ENCODE measurements around the gene OLFM2.

The OLFM2 gene

DNA sequence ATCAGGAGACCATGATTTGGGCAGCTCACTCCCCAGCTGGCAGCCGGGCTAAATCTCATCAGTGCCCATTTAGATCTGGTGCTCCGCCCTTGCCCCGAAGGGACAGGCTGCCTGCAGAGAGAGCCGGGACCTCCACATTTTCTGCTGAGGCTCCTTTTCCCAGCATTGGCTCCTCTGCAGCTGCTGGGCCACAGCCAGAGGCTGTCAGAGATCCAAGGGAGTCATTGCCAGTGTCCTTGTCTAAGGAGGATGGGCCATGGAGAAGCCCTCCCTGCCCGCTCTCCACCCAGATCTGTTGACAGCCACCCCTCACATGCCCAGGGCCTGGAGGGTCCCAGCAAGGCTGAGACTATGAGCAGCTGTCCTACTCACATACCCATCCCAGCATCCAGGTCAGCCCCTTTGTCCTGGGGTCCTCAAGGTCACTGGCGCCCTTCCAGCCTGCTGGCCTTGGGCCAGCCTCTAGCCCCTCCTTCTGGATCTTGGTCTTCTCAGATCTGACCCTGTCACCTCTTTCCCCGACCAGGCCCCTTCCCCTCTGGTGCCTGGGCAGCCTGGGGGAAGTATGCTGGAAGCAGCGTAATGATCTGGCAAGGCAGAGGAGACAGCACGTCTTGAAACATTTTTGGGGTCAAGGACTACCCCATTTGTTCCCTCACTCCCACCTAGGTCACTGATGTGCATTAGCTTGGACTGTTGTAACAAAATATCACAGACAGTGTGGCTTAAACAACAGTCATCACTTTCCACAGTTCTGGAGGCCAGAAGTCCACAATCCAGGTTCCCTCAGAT, 93.3 kb downstream of the OLFM2 start:
- Histone ChIP-seq H3K9me3 (ENCODE audit: insufficient read depth, low read length, severe bottlenecking) (no peaks in the 10 kb centered on the region), H3K36me3 (ENCODE audit: insufficient read depth, low read length) (peaks cover 99% of the 10 kb centered on the region), H3K27ac (ENCODE audit: low read length) (no peak overlapping the region), H3K79me2 (ENCODE audit: insufficient read depth, low read length) (peaks cover 78% of the 10 kb centered on the region), H4K20me1 (ENCODE audit: insufficient read depth, low read length) (peaks cover 69% of the 10 kb centered on the region), H3K4me2 (ENCODE audit: insufficient read depth, low read length) (no peak overlapping the region), H3K27me3 (ENCODE audit: insufficient read depth, low read length, poor library complexity) (no peaks in the 10 kb centered on the region), H2AFZ (ENCODE audit: low read depth, low read length) (no peak overlapping the region), H3K9ac (ENCODE audit: low read depth, low read length) (no peak overlapping the region), H3K4me1 (ENCODE audit: insufficient read depth, low read length) (peaks cover 2% of the 10 kb centered on the region; the same call in 1 of the 2 replicates), H3K4me3 (ENCODE audit: low read depth in 1 of 2, low read length in 2 of 2) (no peak overlapping the region)
- DNase-seq (no peak), ATAC-seq (ENCODE audit: insufficient read depth, low read depth) (no peak)
- TF ChIP-seq EZH2 (IDR thresholded peaks at IDR 0.05; ENCODE audit: borderline replicate concordance, low read depth, low read length, severe bottlenecking), result no peak
- TF ChIP-seq, protein P1, sequence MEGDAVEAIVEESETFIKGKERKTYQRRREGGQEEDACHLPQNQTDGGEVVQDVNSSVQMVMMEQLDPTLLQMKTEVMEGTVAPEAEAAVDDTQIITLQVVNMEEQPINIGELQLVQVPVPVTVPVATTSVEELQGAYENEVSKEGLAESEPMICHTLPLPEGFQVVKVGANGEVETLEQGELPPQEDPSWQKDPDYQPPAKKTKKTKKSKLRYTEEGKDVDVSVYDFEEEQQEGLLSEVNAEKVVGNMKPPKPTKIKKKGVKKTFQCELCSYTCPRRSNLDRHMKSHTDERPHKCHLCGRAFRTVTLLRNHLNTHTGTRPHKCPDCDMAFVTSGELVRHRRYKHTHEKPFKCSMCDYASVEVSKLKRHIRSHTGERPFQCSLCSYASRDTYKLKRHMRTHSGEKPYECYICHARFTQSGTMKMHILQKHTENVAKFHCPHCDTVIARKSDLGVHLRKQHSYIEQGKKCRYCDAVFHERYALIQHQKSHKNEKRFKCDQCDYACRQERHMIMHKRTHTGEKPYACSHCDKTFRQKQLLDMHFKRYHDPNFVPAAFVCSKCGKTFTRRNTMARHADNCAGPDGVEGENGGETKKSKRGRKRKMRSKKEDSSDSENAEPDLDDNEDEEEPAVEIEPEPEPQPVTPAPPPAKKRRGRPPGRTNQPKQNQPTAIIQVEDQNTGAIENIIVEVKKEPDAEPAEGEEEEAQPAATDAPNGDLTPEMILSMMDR (IDR thresholded peaks at IDR 0.05; ENCODE audit: borderline replicate concordance, extremely low read depth, low read length, poor library complexity, severe bottlenecking), result no peak

DNA sequence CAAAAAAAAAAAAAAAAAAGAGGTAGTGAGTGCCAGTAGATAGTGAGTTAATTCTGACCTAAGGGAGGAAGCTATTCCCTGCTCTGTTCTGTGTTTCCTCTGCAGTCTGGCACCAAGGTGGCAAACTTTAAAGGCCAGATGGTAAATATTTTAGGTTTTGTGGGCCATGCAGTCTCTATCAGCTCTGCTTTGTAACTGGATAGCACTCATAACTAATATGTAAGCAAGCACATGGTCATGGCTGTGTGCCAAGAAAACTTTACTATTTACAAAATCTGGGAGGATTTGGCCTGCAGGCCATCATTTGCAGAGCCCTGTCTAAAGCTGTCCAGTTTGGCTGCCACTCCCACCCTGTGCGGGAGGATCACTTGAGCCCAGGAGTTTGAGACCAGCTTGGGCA, 96.9 kb downstream of the OLFM2 start:
- no peak for DNase-seq
- H3K9ac ChIP-seq (ENCODE audit: low read depth, low read length), result no peak overlapping the region
- no peak overlapping the region for H3K4me2 ChIP-seq (ENCODE audit: insufficient read depth, low read length)
- H3K9me3 ChIP-seq (ENCODE audit: insufficient read depth, low read length, severe bottlenecking), result no peaks in the 10 kb centered on the region
- no peak overlapping the region for H3K27ac ChIP-seq (ENCODE audit: low read length)
- H3K36me3 ChIP-seq (ENCODE audit: insufficient read depth, low read length), result peaks cover 73% of the 10 kb centered on the region
- H3K4me3 ChIP-seq (ENCODE audit: low read depth in 1 of 2, low read length in 2 of 2), result no peak overlapping the region
- no peak for ATAC-seq (ENCODE audit: insufficient read depth, low read depth)
- H4K20me1 ChIP-seq (ENCODE audit: insufficient read depth, low read length), result peaks cover 53% of the 10 kb centered on the region
- TF ChIP-seq, protein P1 (IDR thresholded peaks at IDR 0.05; ENCODE audit: borderline replicate concordance, extremely low read depth, low read length, poor library complexity, severe bottlenecking), result no peak
- TF ChIP-seq EZH2 (IDR thresholded peaks at IDR 0.05; ENCODE audit: borderline replicate concordance, low read depth, low read length, severe bottlenecking), result no peak
- no peaks in the 10 kb centered on the region for H3K27me3 ChIP-seq (ENCODE audit: insufficient read depth, low read length, poor library complexity)
- H2AFZ ChIP-seq (ENCODE audit: low read depth, low read length), result no peak overlapping the region
- peaks cover 84% of the 10 kb centered on the region for H3K79me2 ChIP-seq (ENCODE audit: insufficient read depth, low read length)
- peaks cover 23% of the 10 kb centered on the region for H3K4me1 ChIP-seq (ENCODE audit: insufficient read depth, low read length)

DNA sequence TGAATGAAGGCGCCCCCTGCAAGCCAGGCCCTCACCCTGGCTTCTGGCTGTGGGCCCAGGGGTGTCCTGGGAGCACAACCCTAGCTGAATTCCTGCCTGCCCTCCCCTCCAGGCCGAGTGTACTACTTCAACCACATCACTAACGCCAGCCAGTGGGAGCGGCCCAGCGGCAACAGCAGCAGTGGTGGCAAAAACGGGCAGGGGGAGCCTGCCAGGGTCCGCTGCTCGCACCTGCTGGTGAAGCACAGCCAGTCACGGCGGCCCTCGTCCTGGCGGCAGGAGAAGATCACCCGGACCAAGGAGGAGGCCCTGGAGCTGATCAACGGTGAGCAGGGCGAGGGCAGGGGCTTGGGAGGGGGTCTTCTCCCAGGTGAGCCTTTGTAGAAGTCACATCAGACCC, 98.0 kb downstream of the OLFM2 start:
- DNase-seq, result no peak
- no peak overlapping the region for H3K4me3 ChIP-seq (ENCODE audit: low read depth in 1 of 2, low read length in 2 of 2)
- no peaks in the 10 kb centered on the region for H3K9me3 ChIP-seq (ENCODE audit: insufficient read depth, low read length, severe bottlenecking)
- H3K79me2 ChIP-seq (ENCODE audit: insufficient read depth, low read length), result peaks cover 81% of the 10 kb centered on the region
- no peak for TF ChIP-seq EZH2 (IDR thresholded peaks at IDR 0.05; ENCODE audit: borderline replicate concordance, low read depth, low read length, severe bottlenecking)
- TF ChIP-seq, protein P1 (IDR thresholded peaks at IDR 0.05; ENCODE audit: borderline replicate concordance, extremely low read depth, low read length, poor library complexity, severe bottlenecking), result no peak
- no peaks in the 10 kb centered on the region for H3K27me3 ChIP-seq (ENCODE audit: insufficient read depth, low read length, poor library complexity)
- no peak overlapping the region for H3K9ac ChIP-seq (ENCODE audit: low read depth, low read length)
- H3K4me1 ChIP-seq (ENCODE audit: insufficient read depth, low read length), result peaks cover 32% of the 10 kb centered on the region
- no peak for ATAC-seq (ENCODE audit: insufficient read depth, low read depth)
- H2AFZ ChIP-seq (ENCODE audit: low read depth, low read length), result no peak overlapping the region
- H3K27ac ChIP-seq (ENCODE audit: low read length), result no peak overlapping the region
- H3K4me2 ChIP-seq (ENCODE audit: insufficient read depth, low read length), result no peak overlapping the region
- H4K20me1 ChIP-seq (ENCODE audit: insufficient read depth, low read length), result peaks cover 45% of the 10 kb centered on the region
- peaks cover 62% of the 10 kb centered on the region for H3K36me3 ChIP-seq (ENCODE audit: insufficient read depth, low read length)

Measured in DND-41 (cell line).